Sigmoid colon (tissue), 7 donors: Measurements from ENCODE around the gene COMMD9. TPM values are rescaled to one million over a fixed set of nuclear protein-coding genes. Genes with fewer than 3 reads are reported as not detected.

Source experiments
- DNase-seq: peaks from one replicate; pipeline ENCODE4 v3.0.0-alpha.2; 2019
- H3K27ac ChIP-seq, 4 donors: fragments of 200-600 bp; sonication (generic); one replicate each; pipeline ENCODE4 v1.5.1; 2016 to 2019; ENCODE audit warnings: mild to moderate bottlenecking in 1 of 4
- H3K27me3 ChIP-seq, 3 donors: fragments of 200-600 bp; sonication (generic); one replicate each; pipeline ENCODE4 v1.5.1; 2019; ENCODE audit warnings: mild to moderate bottlenecking in 1 of 3
- H3K36me3 ChIP-seq, 4 donors: fragments of 200-600 bp; sonication (generic); one replicate each; pipeline ENCODE4 v1.5.1; 2016 to 2019
- H3K4me1 ChIP-seq, 4 donors: fragments of 200-600 bp; sonication (generic); one replicate each; pipeline ENCODE4 v1.5.1; 2017 to 2019
- H3K4me3 ChIP-seq, 4 donors: fragments of 200-600 bp; sonication (generic); one replicate each; pipeline ENCODE4 v1.5.1; 2017 to 2019; ENCODE audit warnings: mild to moderate bottlenecking in 2 of 4, moderate library complexity in 1 of 4
- H3K9me3 ChIP-seq, 4 donors: fragments of 200-600 bp in 3 of 4; sonication (generic) in 3 of 4; one replicate each; pipeline versions ENCODE4 v1.5.1 to v1.6.1; 2013 to 2019
- EP300 ChIP-seq, 4 donors: sonication (generic); formaldehyde crosslinking; IDR thresholded peaks; one replicate each; pipeline ENCODE4 v1.6.1; 2017; ENCODE audit warnings: antibody characterized with exemption in 4 of 4
- POLR2A ChIP-seq, 2 donors: fragments of 450-650 bp; IDR thresholded peaks; one replicate each; pipeline ENCODE4 v1.6.1; 2016; ENCODE audit warnings: antibody characterized with exemption in 2 of 2, mild to moderate bottlenecking in 2 of 2, moderate library complexity in 2 of 2
- POLR2AphosphoS5 ChIP-seq, 4 donors: sonication (generic); formaldehyde crosslinking; IDR thresholded peaks; one replicate each; pipeline ENCODE4 v1.6.1; 2017; ENCODE audit warnings: antibody characterized with exemption in 4 of 4
- WGBS, 2 donors: extraction: QIAGEN DNeasy Blood & Tissue Kit; methylation state at CpG; one replicate each; pipeline ENCODE4 v1.1.7; 2013; 5-methylcytosine and 5-hydroxymethylcytosine counted together
- intact Hi-C: fragments of 100-400 bp; cut with DNase I; formaldehyde crosslinking; loops from one replicate; pipeline ENCODE4 v1.15.1; 2023
- polyA plus RNA-seq, 3 donors: library from polyadenylated mRNA; stranded (reverse); fragments of 200-250 nt; gene quantifications; one replicate each; pipeline ENCODE4 v1.2.3, GENCODE V29; 2013
- total RNA-seq, 4 donors: library from RNA; depleted of rRNA; stranded (reverse); fragments of >200 nt; gene quantifications; one replicate each; pipeline ENCODE4 v1.1.0, GENCODE V29; 2016
- TF ChIP-seq, protein P1 (sequence below), 4 experiments: fragments of 450-650 bp in 3 of 4; fragments of 200-600 bp in 1 of 4; IDR thresholded peaks; one replicate each; pipeline ENCODE4 v1.5.1; 2016 to 2019; ENCODE audit warnings: antibody characterized with exemption in 4 of 4, mild to moderate bottlenecking in 3 of 4, moderate library complexity in 2 of 4
- donor health status: healthy with polysubstance abuse.
- donor health status: Bipolar disorder and iron deficiency.
- donor health status: healthy.

Gene COMMD9
- total and polyA plus RNA-seq, 7 donors = 15.5 to 44.6 (median 30.7) TPM

DNA sequence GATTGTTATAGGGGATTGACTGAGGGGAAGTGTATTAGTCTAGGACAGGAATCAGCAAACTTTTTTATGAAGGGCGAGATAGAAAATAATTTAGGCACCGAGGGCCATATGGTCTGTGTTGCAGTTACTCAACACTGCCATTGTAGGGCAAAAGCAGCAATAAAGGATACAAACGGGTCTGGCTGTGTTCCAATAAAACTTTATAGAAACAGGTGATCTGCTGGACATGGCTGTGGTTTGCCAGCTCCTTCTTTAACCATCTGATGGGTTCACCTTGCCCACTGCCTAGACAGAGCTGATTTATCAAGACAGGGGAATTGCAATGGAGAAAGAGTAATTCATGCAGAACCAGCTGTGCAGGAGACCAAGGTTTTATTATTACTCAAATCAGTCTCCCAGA is 26.8 kb upstream of the COMMD9 start:
- TF ChIP-seq POLR2A (IDR thresholded peaks at IDR 0.05) = no peak
- TF ChIP-seq POLR2AphosphoS5 (IDR thresholded peaks at IDR 0.05) = no peak
- TF ChIP-seq, protein P1, sequence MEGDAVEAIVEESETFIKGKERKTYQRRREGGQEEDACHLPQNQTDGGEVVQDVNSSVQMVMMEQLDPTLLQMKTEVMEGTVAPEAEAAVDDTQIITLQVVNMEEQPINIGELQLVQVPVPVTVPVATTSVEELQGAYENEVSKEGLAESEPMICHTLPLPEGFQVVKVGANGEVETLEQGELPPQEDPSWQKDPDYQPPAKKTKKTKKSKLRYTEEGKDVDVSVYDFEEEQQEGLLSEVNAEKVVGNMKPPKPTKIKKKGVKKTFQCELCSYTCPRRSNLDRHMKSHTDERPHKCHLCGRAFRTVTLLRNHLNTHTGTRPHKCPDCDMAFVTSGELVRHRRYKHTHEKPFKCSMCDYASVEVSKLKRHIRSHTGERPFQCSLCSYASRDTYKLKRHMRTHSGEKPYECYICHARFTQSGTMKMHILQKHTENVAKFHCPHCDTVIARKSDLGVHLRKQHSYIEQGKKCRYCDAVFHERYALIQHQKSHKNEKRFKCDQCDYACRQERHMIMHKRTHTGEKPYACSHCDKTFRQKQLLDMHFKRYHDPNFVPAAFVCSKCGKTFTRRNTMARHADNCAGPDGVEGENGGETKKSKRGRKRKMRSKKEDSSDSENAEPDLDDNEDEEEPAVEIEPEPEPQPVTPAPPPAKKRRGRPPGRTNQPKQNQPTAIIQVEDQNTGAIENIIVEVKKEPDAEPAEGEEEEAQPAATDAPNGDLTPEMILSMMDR (IDR thresholded peaks at IDR 0.05) = no peak
- no peak for TF ChIP-seq EP300 (IDR thresholded peaks at IDR 0.05)
- H3K27ac ChIP-seq = no peak overlapping the region
- WGBS, 2 donors = 14 to 63% methylated on average over 3 of the region's 3 CpGs
- H3K27me3 ChIP-seq = no peaks in the 10 kb centered on the region
- no peaks in the 10 kb centered on the region for H3K36me3 ChIP-seq
- no peak for DNase-seq
- no peaks in the 10 kb centered on the region for H3K4me1 ChIP-seq
- no peak overlapping the region for H3K4me3 ChIP-seq
- intact Hi-C loops = no loop called here
- H3K9me3 ChIP-seq = no peaks in the 10 kb centered on the region

DNA sequence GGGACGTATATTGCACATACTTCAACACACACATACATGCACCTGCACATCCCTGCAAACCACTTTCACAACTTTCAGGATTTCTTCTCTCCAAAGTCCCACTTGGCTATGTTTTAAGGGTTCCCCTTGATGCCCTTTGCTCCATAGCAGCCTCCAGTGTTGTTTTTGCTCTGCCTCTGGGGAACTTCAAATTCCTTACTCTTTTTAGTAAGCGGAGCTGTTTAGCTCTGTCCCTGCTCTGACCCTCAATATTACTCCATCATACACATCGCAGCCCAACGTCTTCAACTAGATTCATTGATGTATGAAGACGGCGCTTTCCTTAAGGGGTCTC is 25.2 kb upstream of the COMMD9 start:
- H3K9me3 ChIP-seq = no peaks in the 10 kb centered on the region
- no peaks in the 10 kb centered on the region for H3K27me3 ChIP-seq
- 74 to 76% methylated on average over 6 of the region's 6 CpGs for WGBS, 2 donors
- no peaks in the 10 kb centered on the region for H3K36me3 ChIP-seq
- H3K27ac ChIP-seq = no peak overlapping the region
- no peak overlapping the region for H3K4me3 ChIP-seq
- TF ChIP-seq EP300 (IDR thresholded peaks at IDR 0.05) (no peak), POLR2A (IDR thresholded peaks at IDR 0.05) (no peak), POLR2AphosphoS5 (IDR thresholded peaks at IDR 0.05) (no peak)
- TF ChIP-seq, protein P1 (IDR thresholded peaks at IDR 0.05) = no peak
- intact Hi-C loops = no loop called here
- no peak for DNase-seq
- no peaks in the 10 kb centered on the region for H3K4me1 ChIP-seq

DNA sequence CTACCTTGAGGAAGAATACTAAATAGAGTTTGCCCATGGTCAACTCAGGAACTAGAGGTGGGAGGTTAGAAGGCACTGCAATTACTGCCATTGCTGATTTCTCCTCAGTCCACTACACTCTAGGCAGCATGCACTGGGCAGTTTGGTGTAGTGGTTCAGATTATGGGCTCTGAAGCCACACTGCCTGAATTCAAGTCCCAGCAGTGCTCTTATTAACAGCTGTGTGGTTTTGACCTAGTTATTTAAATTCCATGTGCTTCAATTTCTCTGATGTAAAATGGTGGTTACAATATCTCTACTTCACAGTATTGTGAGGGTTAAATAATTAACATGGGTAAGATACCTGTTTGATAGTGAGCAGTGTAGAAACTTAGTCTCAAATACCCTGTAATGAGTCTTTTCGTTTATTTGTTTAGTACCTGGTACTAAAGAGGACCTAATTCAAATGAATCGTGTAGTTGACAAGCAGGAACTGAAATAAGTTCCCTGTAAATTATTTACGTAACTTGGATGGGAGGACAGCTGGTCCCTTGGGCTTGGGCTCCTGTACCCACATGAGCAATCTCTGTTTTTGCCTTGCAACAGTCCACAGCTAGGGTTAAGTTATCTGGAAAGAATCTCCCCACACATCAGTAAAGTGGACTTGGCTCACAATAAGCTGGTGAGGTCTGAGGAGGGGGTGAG is 24.7 kb upstream of the COMMD9 start:
- H3K27me3 ChIP-seq = no peaks in the 10 kb centered on the region
- H3K4me3 ChIP-seq = no peak overlapping the region
- 9 to 59% methylated on average over 3 of the region's 3 CpGs for WGBS, 2 donors
- H3K9me3 ChIP-seq = no peaks in the 10 kb centered on the region
- no peaks in the 10 kb centered on the region for H3K36me3 ChIP-seq
- H3K4me1 ChIP-seq = no peaks in the 10 kb centered on the region
- no peak for DNase-seq
- no peak for TF ChIP-seq POLR2AphosphoS5 (IDR thresholded peaks at IDR 0.05)
- H3K27ac ChIP-seq = no peak overlapping the region
- intact Hi-C loops = no loop called here

DNA sequence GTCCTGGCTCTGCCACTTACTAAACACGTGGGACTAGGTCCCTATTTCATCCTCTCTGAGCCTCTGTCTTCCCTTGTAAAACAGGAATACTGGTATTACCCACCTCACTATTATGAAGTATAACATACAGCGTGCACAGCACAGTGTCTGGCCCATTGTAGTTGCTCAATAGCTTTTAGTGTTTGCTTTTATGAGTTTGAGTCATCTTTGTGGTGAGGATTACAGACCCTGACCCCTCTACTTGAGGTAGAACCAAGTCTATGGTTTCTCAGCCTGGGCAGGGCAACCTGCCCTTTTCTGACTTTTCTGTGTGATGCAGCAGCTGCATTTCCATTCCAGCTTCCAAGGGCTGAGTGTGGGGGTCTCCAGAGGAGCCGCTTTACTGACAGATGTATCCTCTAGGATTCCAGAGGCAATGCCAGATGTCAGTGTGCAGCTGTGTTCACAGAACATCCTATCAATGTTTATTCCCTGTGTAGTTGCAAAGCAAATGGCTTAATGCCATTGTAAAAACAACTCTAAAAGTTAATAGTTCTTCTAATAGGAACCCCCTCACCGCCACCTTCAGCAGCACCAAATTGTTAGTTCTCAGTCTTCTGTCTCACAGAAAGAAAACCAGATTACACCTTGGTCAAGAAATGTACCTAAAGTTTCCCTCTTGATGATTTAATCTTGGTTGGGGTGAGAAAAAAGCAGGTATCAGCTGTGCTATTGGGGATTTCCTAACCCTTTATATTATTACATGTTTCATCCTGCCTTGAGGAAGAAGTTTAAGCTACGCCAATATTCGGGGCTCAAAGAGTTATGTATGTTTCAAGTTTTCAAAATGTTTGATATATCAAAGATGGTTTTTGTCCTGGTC is 23.6 kb upstream of the COMMD9 start:
- no peaks in the 10 kb centered on the region for H3K9me3 ChIP-seq
- no peaks in the 10 kb centered on the region for H3K27me3 ChIP-seq
- intact Hi-C loops = no loop called here
- 69 to 75% methylated on average over 6 of the region's 6 CpGs for WGBS, 2 donors
- no peak for DNase-seq
- H3K27ac ChIP-seq = no peak overlapping the region
- no peak overlapping the region for H3K4me3 ChIP-seq
- H3K4me1 ChIP-seq = no peaks in the 10 kb centered on the region
- H3K36me3 ChIP-seq = no peaks in the 10 kb centered on the region
- TF ChIP-seq EP300 (IDR thresholded peaks at IDR 0.05) (no peak), POLR2A (IDR thresholded peaks at IDR 0.05) (no peak), POLR2AphosphoS5 (IDR thresholded peaks at IDR 0.05) (no peak)
- TF ChIP-seq, protein P1 (IDR thresholded peaks at IDR 0.05) = no peak

DNA sequence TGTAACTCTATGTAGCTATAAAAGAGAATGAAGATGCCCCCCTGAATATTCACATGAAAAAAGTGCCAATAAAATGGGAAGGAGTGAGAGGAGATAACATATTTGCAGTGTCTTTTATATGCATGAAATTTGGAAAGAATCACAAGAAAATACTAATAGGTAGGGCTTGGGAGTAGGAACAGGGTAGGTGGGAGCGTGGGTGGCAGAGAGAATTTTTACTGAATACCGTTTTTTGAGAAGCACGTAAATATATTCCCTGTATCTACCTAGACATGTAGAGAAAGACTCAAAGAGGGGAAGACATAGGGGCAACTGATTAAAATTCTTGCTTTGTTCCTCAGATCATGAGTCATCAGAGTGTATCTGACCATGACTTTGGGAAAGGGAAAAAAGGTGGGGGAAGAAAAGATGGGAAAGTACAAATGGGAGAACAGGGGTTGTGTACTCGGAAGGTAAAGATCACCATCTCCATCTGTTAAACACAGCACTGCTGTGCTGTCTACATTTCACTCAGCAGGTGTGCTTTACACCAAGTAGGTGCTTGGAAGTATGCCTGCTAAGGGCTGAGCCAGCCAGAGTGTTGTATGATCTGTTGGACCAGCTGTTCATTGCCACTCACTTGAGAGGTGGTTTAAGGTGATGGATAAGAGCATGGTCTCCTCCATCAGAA is 22.8 kb upstream of the COMMD9 start:
- Histone ChIP-seq H3K9me3 (no peaks in the 10 kb centered on the region), H3K4me3 (no peak overlapping the region), H3K36me3 (no peaks in the 10 kb centered on the region), H3K4me1 (no peaks in the 10 kb centered on the region), H3K27ac (no peak overlapping the region), H3K27me3 (no peaks in the 10 kb centered on the region)
- WGBS, 2 donors = 95 to 96% methylated on average over 4 of the region's 4 CpGs
- no peak for DNase-seq
- TF ChIP-seq POLR2A (IDR thresholded peaks at IDR 0.05) (no peak), EP300 (IDR thresholded peaks at IDR 0.05) (no peak), POLR2AphosphoS5 (IDR thresholded peaks at IDR 0.05) (no peak)
- TF ChIP-seq, protein P1 (IDR thresholded peaks at IDR 0.05) = no peak
- intact Hi-C loops = no loop called here
